ENCODE results near the gene KIAA1614. TPM values are rescaled to one million over a fixed set of nuclear protein-coding genes. Genes with fewer than 3 reads are reported as not detected.

KIAA1614 gene
- polyA plus RNA-seq, 1 of the 3 experiments (the other 2 are of a cell fraction): 1.1 TPM

GRCh38 chr1:180964056-180964455, 51.4 kb downstream of the KIAA1614 start (continued):
- TF ChIP-seq CTCF (IDR thresholded peaks at IDR 0.05): no peak
- TF ChIP-seq JUND (IDR thresholded peaks at IDR 0.05): no peak

- H3K4me3 ChIP-seq (ENCODE audit: low read depth in 2 of 2, low read length in 1 of 2): no peak overlapping the region
Observed at GRCh38 chr1:180964595-180964994, 51.9 kb downstream of the KIAA1614 start.

GRCh38 chr1:180966312-180966711, 53.6 kb downstream of the KIAA1614 start:
- Histone ChIP-seq H3F3A (replicated peaks; ENCODE audit: insufficient read depth) (no peaks in the 10 kb centered on the region), H3K27me3 (ENCODE audit: insufficient read depth) (no peaks in the 10 kb centered on the region), H4K20me1 (ENCODE audit: insufficient read depth) (no peaks in the 10 kb centered on the region), H2AFZ (ENCODE audit: low read depth) (no peak overlapping the region), H3K27ac (ENCODE audit: low read depth in 2 of 2, low read length in 1 of 2) (no peak overlapping the region), H3K4me2 (no peak overlapping the region), H3K9me3 (no peaks in the 10 kb centered on the region), H3K9ac (no peak overlapping the region), H3K36me3 (replicated peaks in 1 of 2; ENCODE audit: control insufficient read depth in 1 of 2, insufficient read depth in 2 of 2, low read length in 1 of 2) (peaks cover 0 to 53% of the 10 kb centered on the region in 2 experiments), H3K4me3 (ENCODE audit: low read depth in 2 of 2, low read length in 1 of 2) (no peak overlapping the region), H3K79me2 (ENCODE audit: insufficient read depth) (no peaks in the 10 kb centered on the region), H3K9me2 (no peaks in the 10 kb centered on the region), H3K4me1 (ENCODE audit: control insufficient read depth in 1 of 2, insufficient read depth in 2 of 2, low read depth in 1 of 2, low read length in 1 of 2) (peaks cover 0 to 6% of the 10 kb centered on the region in 2 experiments; a peak in 1 of 4 replicates)
- 94% methylated on average over 4 of the region's 4 CpGs for WGBS (ENCODE audit: low lambda C conversion rate)
- TF ChIP-seq GABPA (IDR thresholded peaks at IDR 0.05; ENCODE audit: low read depth) (no peak), FOXM1 (IDR thresholded peaks at IDR 0.05; ENCODE audit: low read depth) (no peak), USF2 (IDR thresholded peaks at IDR 0.05; ENCODE audit: borderline replicate concordance, low read depth, low read length) (no peak), FOXJ3 (CRISPR knock-in tag; IDR thresholded peaks at IDR 0.05) (no peak), ZBTB33 (IDR thresholded peaks at IDR 0.05; ENCODE audit: borderline replicate concordance, low read depth) (no peak), TCF12 (IDR thresholded peaks at IDR 0.05) (no peak), MEF2A (IDR thresholded peaks at IDR 0.05; ENCODE audit: borderline replicate concordance, low read depth) (no peak), NRF1 (IDR thresholded peaks at IDR 0.05; ENCODE audit: low read depth, low read length) (no peak), EZH2phosphoT487 (IDR thresholded peaks at IDR 0.05; ENCODE audit: borderline replicate concordance, low read depth) (no peak), MAX (IDR thresholded peaks at IDR 0.05; ENCODE audit: low read depth) (no peak), ELF1 (IDR thresholded peaks at IDR 0.05) (no peak), PBX3 (IDR thresholded peaks at IDR 0.05) (no peak)
- CTCF ChIA-PET: interaction anchor here (1.2 to 5.2 kb wide), 4 partner anchors 11 to 224 kb away, joined by 3 to 18 read pairs (median 3); no protein-coding TSS in a partner anchor
- POLR2A ChIA-PET: no interaction called here
- no peak for DNase-seq

More at GRCh38 chr1:180964595-180964994, 51.9 kb downstream of the KIAA1614 start:
- Histone ChIP-seq H2AFZ (ENCODE audit: low read depth) (no peak overlapping the region), H3K36me3 (replicated peaks in 1 of 2; ENCODE audit: control insufficient read depth in 1 of 2, insufficient read depth in 2 of 2, low read length in 1 of 2) (peaks cover 4 to 47% of the 10 kb centered on the region in 2 experiments), H3K9me2 (no peaks in the 10 kb centered on the region), H3K9me3 (no peaks in the 10 kb centered on the region), H3K4me2 (no peak overlapping the region), H4K20me1 (ENCODE audit: insufficient read depth) (no peaks in the 10 kb centered on the region), H3F3A (replicated peaks; ENCODE audit: insufficient read depth) (no peaks in the 10 kb centered on the region), H3K9ac (no peak overlapping the region), H3K79me2 (ENCODE audit: insufficient read depth) (no peaks in the 10 kb centered on the region), H3K27me3 (ENCODE audit: insufficient read depth) (no peaks in the 10 kb centered on the region), H3K27ac (ENCODE audit: low read depth in 2 of 2, low read length in 1 of 2) (no peak overlapping the region), H3K4me1 (ENCODE audit: control insufficient read depth in 1 of 2, insufficient read depth in 2 of 2, low read depth in 1 of 2, low read length in 1 of 2) (peaks cover 0 to 6% of the 10 kb centered on the region in 2 experiments; a peak in 1 of 4 replicates)
- DNase-seq: no peak
- POLR2A ChIA-PET: no interaction called here
- 90% methylated on average over 3 of the region's 6 CpGs for WGBS (ENCODE audit: low lambda C conversion rate)
- CTCF ChIA-PET: interaction anchor here (0.6 to 5.2 kb wide), 2 partner anchors 178 to 1185 kb away, joined by 3 to 18 read pairs; no protein-coding TSS in a partner anchor
- TF ChIP-seq RFX5 (IDR thresholded peaks at IDR 0.05; ENCODE audit: low read length) (no peak), TAF1 (IDR thresholded peaks at IDR 0.05; ENCODE audit: borderline replicate concordance, low read depth, low read length) (no peak), RXRA (IDR thresholded peaks at IDR 0.05; ENCODE audit: borderline replicate concordance, low read depth) (no peak), USF1 (IDR thresholded peaks at IDR 0.05; ENCODE audit: borderline replicate concordance, low read depth) (no peak), POLR2AphosphoS5 (IDR thresholded peaks at IDR 0.05; ENCODE audit: low read depth, low read length) (no peak), CHD2 (IDR thresholded peaks at IDR 0.05; ENCODE audit: low read length, partially characterized antibody) (no peak), SMC3 (IDR thresholded peaks at IDR 0.05; ENCODE audit: low read depth, low read length) (no peak), TEAD4 (IDR thresholded peaks at IDR 0.05; ENCODE audit: borderline replicate concordance, insufficient read depth) (no peak)
